ENCODE data around the gene TNNI2.

- TF ChIP-seq CTCF (IDR thresholded peaks at IDR 0.05; ENCODE audit: poor library complexity) = no peak
- TF ChIP-seq EZH2phosphoT487 (IDR thresholded peaks at IDR 0.05; ENCODE audit: low read depth, severe bottlenecking, unreplicated experiment) = no peak
Observed at GRCh38 chr11:1875093-1875850, 36.5 kb downstream of the TNNI2 start.

All from hepatocyte (in vitro differentiated cells).